HepG2 (cell line): ENCODE measurements around the gene MCAM. TPM values are rescaled to one million over a fixed set of nuclear protein-coding genes. Genes with fewer than 3 reads are reported as not detected.

Experiments used
- ATAC-seq: fragments of 200-7000 bp; cut with Tn5 transposase; 3 replicates; pipeline ENCODE4 v1.9.1; 2020; ENCODE audit warnings: mild to moderate bottlenecking, moderate library complexity
- BruUV-seq: library from RNA; stranded (reverse); fragments of 400-500 nt; replicated peaks from 2 replicates; lab custom pipeline; 2021; lab: Mats Ljungman, UMichigan
- CTCF ChIA-PET: fragments of 300-600 bp; formaldehyde crosslinking; extraction: SDS; loops from one replicate; lab custom pipeline; 2021; ENCODE audit warnings: low total read pairs, inconsistent platforms, low intra/inter-chr PET ratio; lab: Yijun Ruan, JAX
- POLR2A ChIA-PET: fragments of 350-600 bp; sonication (Branson Sonifier 250); formaldehyde crosslinking; loops from one replicate; lab custom pipeline; 2020; ENCODE audit warnings: antibody characterized with exemption, inconsistent platforms; lab: Yijun Ruan, JAX
- DNase-seq: peaks from one replicate; pipeline ENCODE4 v3.0.0-alpha.2; 2015; ENCODE audit warnings: low spot score
- FAIRE-seq: peaks from 3 replicates; lab custom pipeline; 2011; peaks lifted over from hg19 to GRCh38; lab: Jason Lieb, UNC
- H2AFZ ChIP-seq: one replicate; pipeline ENCODE4 v1.6.1; 2011; ENCODE audit warnings: low read length, inconsistent platforms
- H3K27ac ChIP-seq: fragments of 300-600 bp; 3 replicates; pipeline ENCODE4 v1.8.0; 2011; ENCODE audit warnings: mixed run types, mild to moderate bottlenecking, mixed read lengths, low read length, inconsistent platforms; ENCODE audit not compliant: insufficient read depth; ENCODE audit errors: extremely low read length
- H3K27me3 ChIP-seq, 2 experiments: fragments of 200-600 bp in 1 of 2; 2 replicates in 1 of 2; 3 replicates in 1 of 2; pipeline versions ENCODE4 v1.6.0 to v1.8.0; 2011; ENCODE audit warnings: low read length in 2 of 2, mild to moderate bottlenecking in 2 of 2, moderate library complexity in 2 of 2, inconsistent platforms in 1 of 2; ENCODE audit not compliant: insufficient read depth in 2 of 2, control insufficient read depth in 1 of 2
- H3K36me3 ChIP-seq, 2 experiments: fragments of 200-600 bp in 1 of 2; replicated peaks in 1 of 2; 2 replicates in 1 of 2; 3 replicates in 1 of 2; pipeline versions ENCODE4 v1.5.1 to v1.8.0; 2011; ENCODE audit warnings: low read length in 2 of 2, inconsistent platforms in 1 of 2; ENCODE audit not compliant: insufficient read depth in 2 of 2, control insufficient read depth in 1 of 2
- H3K4me1 ChIP-seq: 2 replicates; pipeline ENCODE4 v1.5.1; 2012; ENCODE audit warnings: low read length, inconsistent platforms; ENCODE audit not compliant: insufficient read depth
- H3K4me2 ChIP-seq: 2 replicates; pipeline ENCODE4 v1.6.0; 2011; ENCODE audit warnings: low read depth, low read length, inconsistent platforms
- H3K4me3 ChIP-seq, 3 experiments: fragments of 200-600 bp in 1 of 3; sonication (generic), shearing (Covaris generic) in 1 of 3; replicated peaks in 1 of 3; 2 replicates each; pipeline ENCODE4 v1.5.1; 2011 to 2016; ENCODE audit warnings: low read length in 3 of 3, inconsistent platforms in 2 of 3, low read depth in 2 of 3, mild to moderate bottlenecking in 2 of 3, control low read depth in 1 of 3, mixed read lengths in 1 of 3; ENCODE audit not compliant: insufficient read depth in 1 of 3
- H3K79me2 ChIP-seq: one replicate; pipeline ENCODE4 v1.6.1; 2011; ENCODE audit warnings: low read length, inconsistent platforms; ENCODE audit not compliant: insufficient read depth
- H3K9ac ChIP-seq: 2 replicates; pipeline ENCODE4 v1.6.0; 2011; ENCODE audit warnings: mild to moderate bottlenecking, low read depth, low read length, inconsistent platforms; ENCODE audit not compliant: insufficient read depth
- H3K9me3 ChIP-seq: 2 replicates; pipeline ENCODE4 v1.5.1; 2012; ENCODE audit warnings: mild to moderate bottlenecking, low read length
- H4K20me1 ChIP-seq: 2 replicates; pipeline ENCODE4 v1.6.0; 2011; ENCODE audit warnings: inconsistent platforms, mild to moderate bottlenecking, low read length, moderate library complexity; ENCODE audit not compliant: insufficient read depth
- SP4 ChIP-seq: sonication (generic); formaldehyde crosslinking; IDR thresholded peaks from 2 replicates; pipeline ENCODE4 v1.8.1; 2023; ENCODE audit warnings: mild to moderate bottlenecking, missing genetic modification reagents
- ZNF317 ChIP-seq: sonication (generic); formaldehyde crosslinking; IDR thresholded peaks from 2 replicates; pipeline ENCODE4 v1.5.0; 2020; ENCODE audit warnings: mild to moderate bottlenecking, missing genetic modification reagents
- ZNF766 ChIP-seq: sonication (generic); formaldehyde crosslinking; IDR thresholded peaks from 2 replicates; pipeline ENCODE4 v1.5.0; 2020; ENCODE audit warnings: missing genetic modification reagents, borderline replicate concordance
- WGBS: methylation state at CpG from one replicate; pipeline ENCODE4 v1.1.6; 2017; ENCODE audit warnings: low lambda C conversion rate; 5-methylcytosine and 5-hydroxymethylcytosine counted together
- in situ Hi-C: cut with HindIII; loops from 2 replicates; pipeline ENCODE4 v1.10.0; 2017; ENCODE audit warnings: low pct_unique_long_range_greater_than_20kb; ENCODE audit not compliant: extremely low pct_ligation_motif_present
- intact Hi-C: fragments of 100-400 bp; cut with micrococcal nuclease; formaldehyde crosslinking; loops from one replicate; pipeline ENCODE4 v1.10.0; 2022; ENCODE audit not compliant: unreplicated experiment
- polyA plus RNA-seq, 8 experiments: library from polyadenylated mRNA; depleted of rRNA in 3 of 8; stranded (reverse) in 7 of 8; unstranded in 1 of 8; fragments of >200 nt; fragmentation: Illumina TruSeq in 4 of 8; extraction: Trizol in 4 of 8; gene quantifications; 2 replicates each; pipeline versions ENCODE4 v1.2.1 to v1.2.3, GENCODE V29; 2011 to 2016; ENCODE audit warnings: low read depth in 4 of 8, missing spikeins in 1 of 8, mixed read lengths in 1 of 8; ENCODE audit not compliant: insufficient read depth in 1 of 8
- total RNA-seq, 5 experiments: library from RNA; depleted of rRNA; stranded (reverse); fragments of >200 nt; fragmentation: Illumina TruSeq; extraction: Trizol; gene quantifications; 2 replicates each; pipeline ENCODE4 v1.2.3, GENCODE V29; 2016; ENCODE audit warnings: low read depth in 1 of 5

Gene MCAM
- total and polyA plus RNA-seq, 2 of the 13 experiments (the other 11 are each of a cell fraction or from before 2014, with no cell fraction given): 12.1 to 15.2 TPM

DNA sequence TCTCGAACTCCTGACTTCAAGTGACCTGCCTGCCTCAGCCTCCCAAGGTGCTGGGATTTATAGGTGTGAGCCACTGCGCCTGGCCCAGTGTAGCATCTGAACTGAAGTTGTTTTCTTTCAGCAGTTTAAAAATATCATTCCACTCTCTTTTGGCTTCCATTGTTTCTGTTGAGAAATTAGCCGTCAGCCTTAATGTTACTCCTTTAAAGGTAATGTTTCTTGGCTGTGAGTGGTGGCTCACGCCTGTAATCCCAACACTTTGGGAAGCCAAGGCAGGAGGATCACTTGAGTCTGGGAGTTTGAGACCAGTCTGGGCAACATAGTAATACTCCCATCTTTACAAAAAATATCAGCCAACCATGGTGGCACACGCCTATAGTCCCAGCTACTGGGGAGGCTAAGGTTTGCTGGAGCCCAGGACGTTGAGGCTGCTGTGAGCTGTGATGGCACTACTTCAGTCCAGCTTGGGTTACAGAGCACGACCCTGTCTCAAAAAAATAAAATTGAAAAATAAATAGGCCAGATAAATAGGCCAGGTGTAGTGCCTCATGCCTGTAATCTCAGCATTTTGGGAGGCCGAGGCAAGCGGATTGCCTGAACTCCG lies 25.9 kb downstream of the MCAM start:
- Histone ChIP-seq H3K36me3 (peaks cover 1 to 22% of the 10 kb centered on the region in 2 experiments; a peak in 3 of 5 replicates), H3K4me1 (no peaks in the 10 kb centered on the region), H2AFZ (no peak overlapping the region), H3K9me3 (no peaks in the 10 kb centered on the region), H3K27me3 (no peaks in the 10 kb centered on the region), H3K9ac (no peak overlapping the region), H3K27ac (no peak overlapping the region), H3K4me3 (no peak overlapping the region), H4K20me1 (no peaks in the 10 kb centered on the region), H3K79me2 (no peaks in the 10 kb centered on the region), H3K4me2 (no peak overlapping the region)
- FAIRE-seq (no peak), ATAC-seq (no peak), DNase-seq (no peak)
- POLR2A ChIA-PET: no interaction called here
- CTCF ChIA-PET: no interaction called here
- WGBS: 98% methylated on average over 10 of the region's 10 CpGs
- BruUV-seq: no TSS peak
- in situ Hi-C loops: no loop called here
- TF ChIP-seq SP4 (CRISPR knock-in tag) (no peak), ZNF317 (CRISPR knock-in tag) (peak; percentile 100)
- intact Hi-C loops: no loop called here

DNA sequence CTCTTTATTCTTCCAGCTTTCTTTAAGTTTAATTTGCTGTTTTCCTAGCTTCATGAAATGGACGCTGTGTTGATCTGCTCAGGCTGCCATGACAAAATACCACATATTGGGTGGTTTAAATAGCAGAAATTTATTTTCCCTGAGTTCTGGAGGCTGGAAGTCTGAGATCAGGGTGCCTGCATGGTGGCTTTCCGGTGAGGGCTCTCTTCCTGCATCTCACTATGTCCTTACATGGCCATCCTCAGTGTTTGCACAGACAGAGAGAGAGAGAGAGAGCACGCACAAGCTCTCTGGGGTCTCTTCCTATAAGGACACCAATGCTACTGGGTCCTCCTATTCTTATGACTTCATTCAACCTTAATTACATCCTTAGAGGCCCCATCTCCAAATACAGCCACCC lies 28.7 kb downstream of the MCAM start:
- intact Hi-C loops: no loop called here
- in situ Hi-C loops: no loop called here

More for the DNA sequence above, 28.7 kb downstream of the MCAM start:
- no peak for TF ChIP-seq ZNF766
- no peak overlapping the region for H3K4me3 ChIP-seq
- BruUV-seq: no TSS peak
- no peaks in the 10 kb centered on the region for H3K79me2 ChIP-seq
- no peaks in the 10 kb centered on the region for H3K27me3 ChIP-seq
- no peaks in the 10 kb centered on the region for H3K4me1 ChIP-seq
- H3K9ac ChIP-seq: no peak overlapping the region
- ATAC-seq (no peak), DNase-seq (no peak), FAIRE-seq (no peak)
- peaks cover 8 to 31% of the 10 kb centered on the region in 2 experiments; a peak in 3 of 5 replicates for H3K36me3 ChIP-seq
- H3K9me3 ChIP-seq: no peaks in the 10 kb centered on the region
- H4K20me1 ChIP-seq: no peaks in the 10 kb centered on the region
- H2AFZ ChIP-seq: no peak overlapping the region
- no peak overlapping the region for H3K27ac ChIP-seq
- ChIA-PET POLR2A (no interaction called here), CTCF (no interaction called here)
- no peak overlapping the region for H3K4me2 ChIP-seq
- WGBS: 97% methylated on average over 3 of the region's 3 CpGs
